PC-9 (cell line): ENCODE data around the gene CAPN11.

Experiments
- CTCF ChIP-seq: fragments of 200-600 bp; sonication (generic); conservative IDR thresholded peaks from 2 replicates; pipeline ENCODE4 v1.6.1; 2017; ENCODE audit warnings: mixed run types, antibody characterized with exemption, mild to moderate bottlenecking, moderate library complexity
- EZH2 ChIP-seq: fragments of 200-600 bp; sonication (generic); IDR thresholded peaks from 2 replicates; pipeline ENCODE4 v1.8.0; 2017; ENCODE audit warnings: antibody characterized with exemption, low read depth

- TF ChIP-seq CTCF (no peak), EZH2 (no peak)
Measured at GRCh38 chr6:44193307-44193910, 34.8 kb downstream of the CAPN11 start.
